ENCODE results near the gene MUSK. TPM values are rescaled to one million over a fixed set of nuclear protein-coding genes. Genes with fewer than 3 reads are reported as not detected.

Gene MUSK
- total RNA-seq, 1 donor from 2014 or later = not detected

- no peak for TF ChIP-seq CTCF (conservative IDR thresholded peaks at IDR 0.05)
- H3K36me3 Mint-ChIP-seq = no peaks in the 10 kb centered on the region
- H3K27me3 Mint-ChIP-seq = peaks cover 9% of the 10 kb centered on the region
- no peaks in the 10 kb centered on the region for H3K9me3 Mint-ChIP-seq
- no peak overlapping the region for H3K27ac Mint-ChIP-seq
- no peak for DNase-seq (ENCODE audit: extremely low spot score, unreplicated experiment)
- H3K4me1 Mint-ChIP-seq (ENCODE audit: unreplicated experiment) = peaks cover 4% of the 10 kb centered on the region
- H3K4me3 Mint-ChIP-seq = no peak overlapping the region
These were observed 42.3 kb upstream of the MUSK start for GRCh38 chr9:110626101-110626829.

GRCh38 chr9:110635589-110635988, 33.0 kb upstream of the MUSK start:
- peaks cover under 1% of the 10 kb centered on the region for H3K4me1 Mint-ChIP-seq (ENCODE audit: unreplicated experiment)
- no peak for TF ChIP-seq CTCF (conservative IDR thresholded peaks at IDR 0.05)
- H3K36me3 Mint-ChIP-seq = no peaks in the 10 kb centered on the region
- no peak for DNase-seq (ENCODE audit: extremely low spot score, unreplicated experiment)
- no peaks in the 10 kb centered on the region for H3K9me3 Mint-ChIP-seq
- no peak overlapping the region for H3K4me3 Mint-ChIP-seq
- no peak overlapping the region for H3K27ac Mint-ChIP-seq
- no peaks in the 10 kb centered on the region for H3K27me3 Mint-ChIP-seq

DNA sequence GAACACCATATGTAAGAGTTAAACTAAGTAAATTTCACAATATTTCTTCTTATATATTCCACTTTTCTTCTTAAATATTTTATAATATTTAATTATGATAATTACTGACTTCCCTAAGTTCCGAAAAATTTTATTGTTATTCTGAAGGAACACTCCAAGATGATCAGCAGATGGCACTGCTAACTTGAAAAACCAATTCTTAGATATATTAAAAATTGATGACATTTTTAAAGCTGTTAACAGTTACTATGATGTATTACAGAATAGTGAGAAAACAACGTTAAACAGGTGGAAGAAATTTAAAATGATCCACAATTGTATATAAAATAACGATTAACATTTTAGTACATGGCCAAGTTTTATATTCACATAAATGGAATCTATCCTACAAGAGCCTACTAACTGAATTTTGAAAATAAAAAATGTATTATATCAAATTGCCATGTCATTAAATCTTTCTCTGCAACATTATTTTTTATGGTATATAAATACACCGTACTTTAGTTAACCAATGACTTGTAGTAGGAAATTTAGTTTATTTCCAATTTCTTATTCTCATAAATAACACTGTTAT, 30.1 kb upstream of the MUSK start:
- Mint-ChIP-seq H3K36me3 (no peaks in the 10 kb centered on the region), H3K27ac (no peak overlapping the region), H3K4me3 (no peak overlapping the region), H3K9me3 (no peaks in the 10 kb centered on the region), H3K27me3 (peaks cover 3% of the 10 kb centered on the region), H3K4me1 (ENCODE audit: unreplicated experiment) (peaks cover 9% of the 10 kb centered on the region)
- peak; percentile 69 for TF ChIP-seq CTCF (conservative IDR thresholded peaks at IDR 0.05)
- no peak for DNase-seq (ENCODE audit: extremely low spot score, unreplicated experiment)

- no peak for TF ChIP-seq CTCF (conservative IDR thresholded peaks at IDR 0.05)
- Mint-ChIP-seq H3K27ac (no peak overlapping the region), H3K9me3 (no peaks in the 10 kb centered on the region), H3K4me1 (ENCODE audit: unreplicated experiment) (peaks cover 9% of the 10 kb centered on the region), H3K36me3 (no peaks in the 10 kb centered on the region), H3K27me3 (peaks cover 3% of the 10 kb centered on the region), H3K4me3 (no peak overlapping the region)
- no peak for DNase-seq (ENCODE audit: extremely low spot score, unreplicated experiment)
These were observed 27.9 kb upstream of the MUSK start for GRCh38 chr9:110640736-110641135.

DNA sequence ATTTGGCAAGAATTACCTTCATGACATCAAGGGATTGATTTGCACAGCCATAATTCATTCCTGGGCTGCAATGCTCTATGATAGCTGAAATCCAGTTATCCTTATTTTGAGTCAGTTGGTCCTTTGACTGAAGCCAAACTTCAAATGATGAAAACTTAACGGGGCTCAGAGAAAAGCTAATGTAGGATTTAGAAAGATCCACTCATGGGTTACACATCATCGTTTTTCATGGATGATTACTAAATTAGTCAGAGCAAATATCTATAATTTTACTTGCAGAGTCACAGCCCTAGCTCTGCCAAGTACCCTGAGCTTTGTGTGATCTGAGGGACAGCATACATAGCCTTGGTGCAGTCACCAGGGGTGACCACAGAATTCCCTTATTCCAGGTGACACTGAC, 27.3 kb upstream of the MUSK start:
- no peak overlapping the region for H3K27ac Mint-ChIP-seq
- TF ChIP-seq CTCF (conservative IDR thresholded peaks at IDR 0.05) = no peak
- H3K4me3 Mint-ChIP-seq = no peak overlapping the region
- H3K36me3 Mint-ChIP-seq = no peaks in the 10 kb centered on the region
- DNase-seq (ENCODE audit: extremely low spot score, unreplicated experiment) = no peak
- peaks cover 3% of the 10 kb centered on the region for H3K27me3 Mint-ChIP-seq
- H3K4me1 Mint-ChIP-seq (ENCODE audit: unreplicated experiment) = peaks cover 9% of the 10 kb centered on the region
- H3K9me3 Mint-ChIP-seq = no peaks in the 10 kb centered on the region

Measured in type B pancreatic cell (in vitro differentiated cells).